ENCODE data around the gene P2RY8. TPM values are rescaled to one million over a fixed set of nuclear protein-coding genes. Genes with fewer than 3 reads are reported as not detected.

P2RY8 gene
- total RNA-seq, 2 donors from 2014 or later: 4.0 to 4.2 TPM

DNA sequence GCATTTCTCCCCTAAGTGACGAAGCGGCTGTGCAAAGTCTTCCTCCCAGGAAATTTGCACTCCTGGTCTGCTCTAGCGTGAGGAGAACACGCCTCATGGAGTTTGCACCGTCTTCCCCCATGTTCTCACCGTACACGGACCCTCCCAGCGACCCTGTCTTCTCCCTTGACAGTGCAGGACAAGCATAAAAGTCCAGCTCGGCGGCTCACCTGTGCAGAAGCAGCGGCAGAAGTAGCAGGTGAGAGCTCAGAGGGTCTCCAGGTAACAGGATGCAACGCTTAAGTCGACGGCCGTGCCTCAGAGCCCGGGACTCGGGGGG lies 314 bp downstream of the P2RY8 start:
- ATAC-seq (ENCODE audit: insufficient number of reproducible peaks, low FRiP score, low read depth) (no peak), DNase-seq (ENCODE audit: low spot score) (no peak)
- TF ChIP-seq, protein P1, sequence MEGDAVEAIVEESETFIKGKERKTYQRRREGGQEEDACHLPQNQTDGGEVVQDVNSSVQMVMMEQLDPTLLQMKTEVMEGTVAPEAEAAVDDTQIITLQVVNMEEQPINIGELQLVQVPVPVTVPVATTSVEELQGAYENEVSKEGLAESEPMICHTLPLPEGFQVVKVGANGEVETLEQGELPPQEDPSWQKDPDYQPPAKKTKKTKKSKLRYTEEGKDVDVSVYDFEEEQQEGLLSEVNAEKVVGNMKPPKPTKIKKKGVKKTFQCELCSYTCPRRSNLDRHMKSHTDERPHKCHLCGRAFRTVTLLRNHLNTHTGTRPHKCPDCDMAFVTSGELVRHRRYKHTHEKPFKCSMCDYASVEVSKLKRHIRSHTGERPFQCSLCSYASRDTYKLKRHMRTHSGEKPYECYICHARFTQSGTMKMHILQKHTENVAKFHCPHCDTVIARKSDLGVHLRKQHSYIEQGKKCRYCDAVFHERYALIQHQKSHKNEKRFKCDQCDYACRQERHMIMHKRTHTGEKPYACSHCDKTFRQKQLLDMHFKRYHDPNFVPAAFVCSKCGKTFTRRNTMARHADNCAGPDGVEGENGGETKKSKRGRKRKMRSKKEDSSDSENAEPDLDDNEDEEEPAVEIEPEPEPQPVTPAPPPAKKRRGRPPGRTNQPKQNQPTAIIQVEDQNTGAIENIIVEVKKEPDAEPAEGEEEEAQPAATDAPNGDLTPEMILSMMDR (IDR thresholded peaks at IDR 0.05): no peak
- Histone ChIP-seq H3K4me3 (peak overlapping the region; percentile 65), H3K27me3 (replicated peaks; ENCODE audit: insufficient read depth) (no peaks in the 10 kb centered on the region), H3K4me1 (ENCODE audit: control insufficient read depth in 1 of 2, low read depth in 2 of 2) (no peaks in the 10 kb centered on the region), H3K27ac (peak overlapping the region in 1 of 2 donors; percentile 13), H3K36me3 (no peaks in the 10 kb centered on the region), H3K9me3 (no peaks in the 10 kb centered on the region)

DNA sequence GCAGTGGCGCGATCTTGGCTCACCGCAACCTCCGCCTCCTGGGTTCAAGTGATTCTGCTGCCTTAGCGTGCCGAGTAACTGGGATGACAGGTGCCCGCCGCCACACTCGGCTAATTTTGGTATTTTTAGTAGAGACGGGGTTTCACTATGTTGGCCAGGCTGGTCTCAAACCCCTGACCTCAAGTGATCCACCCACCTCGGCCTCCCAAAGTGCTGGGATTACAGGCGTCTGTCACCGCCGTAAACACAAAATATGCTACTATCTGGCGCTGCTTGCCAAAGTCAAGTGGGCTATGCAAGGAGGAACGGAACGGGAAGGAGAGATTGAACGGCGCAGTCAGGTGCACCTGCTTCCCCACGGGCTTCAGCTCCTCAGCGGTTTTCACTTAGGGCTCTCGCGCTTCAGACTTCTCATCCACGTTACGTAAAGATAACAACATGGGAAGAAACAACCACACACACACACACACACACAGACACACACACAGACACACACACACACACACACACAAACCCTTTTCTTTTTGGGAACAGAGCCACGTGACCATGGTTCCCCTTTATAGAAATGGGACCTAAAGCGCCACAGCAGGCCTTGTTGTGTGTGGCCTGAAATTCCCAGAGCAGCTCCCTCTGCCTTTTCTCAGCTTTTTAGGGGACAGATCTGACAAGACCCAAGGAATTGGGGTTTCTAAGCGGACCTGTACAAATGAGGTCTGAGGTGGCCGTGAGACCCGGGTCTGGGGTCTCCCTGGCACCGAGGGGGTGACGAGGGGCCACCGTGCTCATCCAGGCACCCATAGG lies 1.5 kb downstream of the P2RY8 start:
- Histone ChIP-seq H3K36me3 (no peaks in the 10 kb centered on the region), H3K4me1 (ENCODE audit: control insufficient read depth in 1 of 2, low read depth in 2 of 2) (no peaks in the 10 kb centered on the region), H3K4me3 (peak overlapping the region; percentile 65), H3K9me3 (no peaks in the 10 kb centered on the region), H3K27ac (peak overlapping the region in 1 of 2 donors; percentile 8), H3K27me3 (replicated peaks; ENCODE audit: insufficient read depth) (no peaks in the 10 kb centered on the region)
- DNase-seq (ENCODE audit: low spot score) (no peak), ATAC-seq (ENCODE audit: insufficient number of reproducible peaks, low FRiP score, low read depth) (no peak)
- TF ChIP-seq, protein P1 (IDR thresholded peaks at IDR 0.05): no peak

- TF ChIP-seq, protein P1 (IDR thresholded peaks at IDR 0.05): no peak
- no peaks in the 10 kb centered on the region for H3K4me1 ChIP-seq (ENCODE audit: control insufficient read depth in 1 of 2, low read depth in 2 of 2)
- H3K27ac ChIP-seq: no peak overlapping the region
- H3K36me3 ChIP-seq: no peaks in the 10 kb centered on the region
- ATAC-seq (ENCODE audit: insufficient number of reproducible peaks, low FRiP score, low read depth): no peak
- no peaks in the 10 kb centered on the region for H3K9me3 ChIP-seq
- peak overlapping the region; percentile 65 for H3K4me3 ChIP-seq
- no peaks in the 10 kb centered on the region for H3K27me3 ChIP-seq (replicated peaks; ENCODE audit: insufficient read depth)
- DNase-seq (ENCODE audit: low spot score): no peak
Measured at GRCh38 chrX:1534301-1535168, 2.5 kb downstream of the P2RY8 start.

DNA sequence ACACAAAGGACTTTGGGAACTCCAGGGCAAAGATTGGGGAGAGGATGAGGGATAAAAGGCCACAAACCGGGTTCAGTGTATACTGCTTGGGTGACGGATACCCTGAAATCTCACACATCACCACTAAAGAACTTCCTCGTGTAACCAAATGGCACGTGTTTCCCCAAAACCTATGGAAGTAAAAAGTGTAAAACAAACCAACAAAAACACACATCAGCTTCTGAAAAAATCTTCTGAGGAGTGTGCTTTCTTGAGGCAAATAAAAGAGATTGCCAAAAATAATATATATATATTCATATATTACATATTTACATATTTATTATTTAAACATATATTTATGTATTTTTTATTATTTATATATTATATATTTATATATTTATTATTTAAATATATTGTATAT lies 3.9 kb downstream of the P2RY8 start:
- Histone ChIP-seq H3K9me3 (no peaks in the 10 kb centered on the region), H3K4me1 (ENCODE audit: control insufficient read depth in 1 of 2, low read depth in 2 of 2) (no peaks in the 10 kb centered on the region), H3K36me3 (no peaks in the 10 kb centered on the region), H3K27me3 (replicated peaks; ENCODE audit: insufficient read depth) (no peaks in the 10 kb centered on the region), H3K27ac (no peak overlapping the region), H3K4me3 (no peak overlapping the region)
- ATAC-seq (ENCODE audit: insufficient number of reproducible peaks, low FRiP score, low read depth) (no peak), DNase-seq (ENCODE audit: low spot score) (no peak)
- TF ChIP-seq, protein P1 (IDR thresholded peaks at IDR 0.05): no peak

Data from thoracic aorta (tissue), 2 donors.